ENCODE results near the gene PIR.

DNA sequence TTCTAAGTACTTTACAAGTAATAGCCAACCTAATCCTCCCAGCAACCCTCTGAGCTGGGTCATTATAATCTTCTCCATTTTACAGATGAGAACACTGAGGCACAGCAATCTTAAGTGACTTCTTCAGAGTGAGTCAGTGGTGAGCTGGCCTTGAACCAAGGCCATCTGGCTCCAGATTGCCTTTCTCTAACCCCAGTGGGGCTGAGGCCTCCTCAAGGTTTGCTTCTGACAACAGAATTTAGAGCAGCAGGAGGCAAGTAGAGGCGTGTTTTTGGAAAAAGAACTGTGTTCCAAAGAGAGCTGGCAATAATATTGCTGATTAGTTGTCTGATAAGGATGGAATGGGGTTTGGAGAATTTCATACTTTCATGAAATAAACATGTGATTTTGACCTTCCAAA, 41.2 kb downstream of the PIR start:
- TF ChIP-seq CTCF (IDR thresholded peaks at IDR 0.05; ENCODE audit: borderline replicate concordance, extremely low read depth, low read length, poor library complexity, severe bottlenecking) (no peak), EZH2 (IDR thresholded peaks at IDR 0.05; ENCODE audit: borderline replicate concordance, low read depth, low read length, severe bottlenecking) (no peak)
